ENCODE data around the gene IL36A.

DNA sequence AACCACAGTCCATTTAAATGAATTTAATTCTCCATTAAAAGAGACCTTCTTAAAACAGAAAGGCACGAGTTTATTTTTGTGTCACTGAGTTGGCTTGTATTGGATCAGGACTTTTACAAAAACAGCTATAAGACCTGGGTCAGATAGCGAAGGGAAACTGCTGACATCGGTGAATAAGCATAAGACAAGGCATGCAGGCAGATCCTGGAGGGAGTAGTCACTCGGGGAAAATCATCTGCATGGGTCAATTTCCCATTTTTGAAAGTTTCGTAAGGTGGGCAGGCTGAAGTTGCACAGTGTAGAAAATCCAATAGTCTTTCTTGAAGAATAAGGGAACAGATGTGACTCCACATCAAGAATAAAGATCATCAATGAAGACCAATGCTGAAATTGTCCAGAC is 34.5 kb downstream of the IL36A start:
- TF ChIP-seq, protein P1, sequence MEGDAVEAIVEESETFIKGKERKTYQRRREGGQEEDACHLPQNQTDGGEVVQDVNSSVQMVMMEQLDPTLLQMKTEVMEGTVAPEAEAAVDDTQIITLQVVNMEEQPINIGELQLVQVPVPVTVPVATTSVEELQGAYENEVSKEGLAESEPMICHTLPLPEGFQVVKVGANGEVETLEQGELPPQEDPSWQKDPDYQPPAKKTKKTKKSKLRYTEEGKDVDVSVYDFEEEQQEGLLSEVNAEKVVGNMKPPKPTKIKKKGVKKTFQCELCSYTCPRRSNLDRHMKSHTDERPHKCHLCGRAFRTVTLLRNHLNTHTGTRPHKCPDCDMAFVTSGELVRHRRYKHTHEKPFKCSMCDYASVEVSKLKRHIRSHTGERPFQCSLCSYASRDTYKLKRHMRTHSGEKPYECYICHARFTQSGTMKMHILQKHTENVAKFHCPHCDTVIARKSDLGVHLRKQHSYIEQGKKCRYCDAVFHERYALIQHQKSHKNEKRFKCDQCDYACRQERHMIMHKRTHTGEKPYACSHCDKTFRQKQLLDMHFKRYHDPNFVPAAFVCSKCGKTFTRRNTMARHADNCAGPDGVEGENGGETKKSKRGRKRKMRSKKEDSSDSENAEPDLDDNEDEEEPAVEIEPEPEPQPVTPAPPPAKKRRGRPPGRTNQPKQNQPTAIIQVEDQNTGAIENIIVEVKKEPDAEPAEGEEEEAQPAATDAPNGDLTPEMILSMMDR (IDR thresholded peaks at IDR 0.05) = no peak
- no peak for TF ChIP-seq POLR2A (IDR thresholded peaks at IDR 0.05)
